C4-2B (cell line): ENCODE measurements around the gene PLD3.
A peak's percentile ranks its signal among the peaks of the same experiment; 100 is the strongest.

Experiments used
- H3K27ac ChIP-seq: fragments of 450-650 bp; 2 replicates; pipeline ENCODE4 v1.5.1; 2017
- ZFX ChIP-seq: fragments of 450-650 bp; IDR thresholded peaks from 2 replicates; pipeline ENCODE4 v1.6.1; 2017
- TF ChIP-seq, protein P1 (sequence below): fragments of 450-650 bp; conservative IDR thresholded peaks from 2 replicates; pipeline ENCODE4 v1.5.1; 2017; ENCODE audit warnings: mild to moderate bottlenecking

The PLD3 gene

DNA sequence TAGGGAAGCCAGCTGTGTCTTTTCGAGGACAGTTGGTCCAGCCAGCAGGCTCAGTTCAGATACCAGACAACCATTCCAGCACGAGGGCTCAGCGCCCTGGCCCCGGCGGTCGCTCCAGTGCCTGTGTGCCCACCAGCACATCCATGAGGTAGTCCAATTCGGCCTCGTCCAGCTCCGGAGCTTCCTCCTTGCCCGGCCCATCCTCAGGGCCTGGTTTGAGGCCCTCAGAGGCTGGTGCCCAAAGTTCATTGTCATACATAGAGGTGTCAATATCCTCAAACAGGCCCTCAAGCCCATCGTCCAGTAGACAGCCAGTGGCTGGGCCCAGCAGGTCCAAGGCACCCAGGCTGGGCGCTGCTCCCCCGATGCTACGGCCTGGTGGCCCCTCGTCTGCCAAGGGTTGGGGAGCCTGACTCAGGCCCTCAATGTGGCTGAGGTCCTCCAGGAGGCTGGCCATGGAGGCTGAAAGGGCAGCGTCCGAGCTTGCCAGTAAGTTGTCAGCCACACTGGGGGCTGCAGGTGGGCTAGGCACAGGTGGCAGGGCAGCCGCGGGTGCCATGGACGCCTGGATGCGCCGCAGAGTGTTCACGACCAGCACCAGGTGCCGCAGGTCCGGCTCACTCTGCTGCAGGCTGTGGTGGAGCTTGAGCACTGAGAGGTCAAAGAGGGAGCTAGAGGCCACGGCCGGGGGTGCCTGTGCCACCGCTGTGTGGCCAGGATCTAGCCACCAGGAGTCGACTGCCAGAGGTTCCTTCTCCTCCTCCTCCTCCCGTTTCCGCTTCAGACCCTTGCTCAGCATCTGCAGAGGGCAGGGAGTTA, 74.5 kb downstream of the PLD3 start:
- no peak overlapping the region for H3K27ac ChIP-seq
- TF ChIP-seq, protein P1, sequence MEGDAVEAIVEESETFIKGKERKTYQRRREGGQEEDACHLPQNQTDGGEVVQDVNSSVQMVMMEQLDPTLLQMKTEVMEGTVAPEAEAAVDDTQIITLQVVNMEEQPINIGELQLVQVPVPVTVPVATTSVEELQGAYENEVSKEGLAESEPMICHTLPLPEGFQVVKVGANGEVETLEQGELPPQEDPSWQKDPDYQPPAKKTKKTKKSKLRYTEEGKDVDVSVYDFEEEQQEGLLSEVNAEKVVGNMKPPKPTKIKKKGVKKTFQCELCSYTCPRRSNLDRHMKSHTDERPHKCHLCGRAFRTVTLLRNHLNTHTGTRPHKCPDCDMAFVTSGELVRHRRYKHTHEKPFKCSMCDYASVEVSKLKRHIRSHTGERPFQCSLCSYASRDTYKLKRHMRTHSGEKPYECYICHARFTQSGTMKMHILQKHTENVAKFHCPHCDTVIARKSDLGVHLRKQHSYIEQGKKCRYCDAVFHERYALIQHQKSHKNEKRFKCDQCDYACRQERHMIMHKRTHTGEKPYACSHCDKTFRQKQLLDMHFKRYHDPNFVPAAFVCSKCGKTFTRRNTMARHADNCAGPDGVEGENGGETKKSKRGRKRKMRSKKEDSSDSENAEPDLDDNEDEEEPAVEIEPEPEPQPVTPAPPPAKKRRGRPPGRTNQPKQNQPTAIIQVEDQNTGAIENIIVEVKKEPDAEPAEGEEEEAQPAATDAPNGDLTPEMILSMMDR = no peak
- TF ChIP-seq ZFX = no peak

DNA sequence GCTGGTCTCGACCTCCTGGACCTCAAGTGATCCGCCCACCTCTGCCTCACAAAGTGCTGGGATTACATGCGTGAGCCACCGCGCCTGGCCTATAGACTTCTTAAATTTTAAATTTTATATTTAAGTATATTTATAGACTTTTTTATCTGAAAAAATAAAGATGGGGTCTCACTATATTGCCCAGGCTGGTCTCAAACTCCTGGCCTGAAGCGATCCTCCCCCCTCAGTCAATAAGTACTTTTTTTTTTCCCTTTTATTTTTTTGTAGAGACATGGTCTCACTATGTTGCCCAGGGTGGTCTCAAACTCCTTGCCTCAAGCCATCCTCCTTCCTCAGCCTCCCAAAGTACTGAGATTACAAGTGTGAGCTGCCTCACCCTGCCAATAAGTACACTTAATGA, 75.4 kb downstream of the PLD3 start:
- TF ChIP-seq, protein P1 = no peak
- no peak for TF ChIP-seq ZFX
- no peak overlapping the region for H3K27ac ChIP-seq

GRCh38 chr19:40424637-40425449, 76.3 kb downstream of the PLD3 start:
- TF ChIP-seq, protein P1 = 0 out of 2 replicates have a peak, but pooled peaks have one; percentile 32
- TF ChIP-seq ZFX = no peak
- peak overlapping the region; percentile 88 for H3K27ac ChIP-seq

- H3K27ac ChIP-seq = peak within 1 kb of the TSS; percentile 88
- TF ChIP-seq ZFX = no peak
- TF ChIP-seq, protein P1 = peak; percentile 96
Measured at GRCh38 chr19:40425450-40426287, 77.2 kb downstream of the PLD3 start, which contains the start of gene SERTAD1. Gene SERTAD1 (minus strand): TSS chr19:40425992. CDS start chr19:40423546, 2,446 bp downstream.
